Colonic mucosa (tissue), 4 donors: Measurements from ENCODE around the gene MBOAT1. TPM values are rescaled to one million over a fixed set of nuclear protein-coding genes. Genes with fewer than 3 reads are reported as not detected.

Experiments used
- DNase-seq: peaks from one replicate; pipeline ENCODE4 v3.0.0-alpha.2; 2020
- H3K27ac ChIP-seq: fragments of 200-600 bp; one replicate; pipeline ENCODE4 v1.8.0; 2021
- H3K27me3 ChIP-seq: fragments of 200-600 bp; one replicate; pipeline ENCODE4 v1.8.0; 2021
- H3K36me3 ChIP-seq: fragments of 200-600 bp; one replicate; pipeline ENCODE4 v1.8.0; 2021
- H3K4me1 ChIP-seq: fragments of 200-600 bp; one replicate; pipeline ENCODE4 v1.8.0; 2021; ENCODE audit warnings: mild to moderate bottlenecking
- H3K4me3 ChIP-seq: fragments of 200-600 bp; one replicate; pipeline ENCODE4 v1.8.0; 2021
- H3K9ac ChIP-seq, 2 donors: one replicate each; pipeline ENCODE4 v1.7.0; 2013; ENCODE audit warnings: control low read depth in 2 of 2, low read depth in 2 of 2, low read length in 2 of 2
- H3K9me3 ChIP-seq: fragments of 200-600 bp; one replicate; pipeline ENCODE4 v1.8.0; 2021
- CTCF ChIP-seq: fragments of 200-600 bp; IDR thresholded peaks from one replicate; pipeline ENCODE4 v1.8.0; 2022; ENCODE audit warnings: antibody characterized with exemption, mild to moderate bottlenecking
- intact Hi-C: fragments of 100-400 bp; cut with DNase I; formaldehyde crosslinking; loops from one replicate; pipeline ENCODE4 v1.14.1; 2022
- total RNA-seq, 2 donors: library from RNA; stranded (reverse); fragmentation: NEBNext Ultra II Directional in 1 of 2; extraction: Animal tissue kit (Norgen Biotek cat#: 25700) in 1 of 2; gene quantifications; one replicate each; pipeline ENCODE4 v1.2.1, GENCODE V29; 2021
- donor health status: healthy.
- donor health status: DM: no; HTN: no; CAD: no.
- donor health status: DM: no; HTN: no; CAD: no.

The MBOAT1 gene
- 10 to 100 TPM; 45.7 to 54.1 TPM for total RNA-seq

GRCh38 chr6:20212392-20213111 is at the start of gene MBOAT1:
Gene MBOAT1, minus strand, starts transcription at chr6:20212469. Its CDS starts 235 bp downstream, at chr6:20212234.
- peak within 1 kb of the TSS; percentile 96 for H3K27ac ChIP-seq
- H3K4me1 ChIP-seq = peaks cover 25% of the 10 kb centered on the region
- no peak for TF ChIP-seq CTCF
- H3K4me3 ChIP-seq = peak within 1 kb of the TSS; percentile 75
- intact Hi-C loops = loop anchor here (10.0 kb wide), 1 partner anchor 88 kb away; no protein-coding TSS in a partner anchor
- no peaks in the 10 kb centered on the region for H3K27me3 ChIP-seq
- H3K36me3 ChIP-seq = no peaks in the 10 kb centered on the region
- no peaks in the 10 kb centered on the region for H3K9me3 ChIP-seq
- H3K9ac ChIP-seq = peak within 1 kb of the TSS; percentile 93 to 95
- DNase-seq = peak; percentile 93

GRCh38 chr6:20261685-20262084 is 49.4 kb upstream of the MBOAT1 start:
- no peaks in the 10 kb centered on the region for H3K9me3 ChIP-seq
- H3K4me1 ChIP-seq = no peaks in the 10 kb centered on the region
- H3K9ac ChIP-seq = no peak overlapping the region
- H3K27me3 ChIP-seq = no peaks in the 10 kb centered on the region
- H3K4me3 ChIP-seq = no peak overlapping the region
- no peak for DNase-seq
- H3K36me3 ChIP-seq = no peaks in the 10 kb centered on the region
- no peak for TF ChIP-seq CTCF
- H3K27ac ChIP-seq = no peak overlapping the region
- intact Hi-C loops = no loop called here

GRCh38 chr6:20260360-20260759 is 48.1 kb upstream of the MBOAT1 start:
- intact Hi-C loops = no loop called here
- Histone ChIP-seq H3K36me3 (no peaks in the 10 kb centered on the region), H3K9me3 (no peaks in the 10 kb centered on the region), H3K27me3 (no peaks in the 10 kb centered on the region), H3K4me1 (no peaks in the 10 kb centered on the region), H3K9ac (no peak overlapping the region), H3K4me3 (no peak overlapping the region), H3K27ac (no peak overlapping the region)
- no peak for TF ChIP-seq CTCF
- no peak for DNase-seq

- Histone ChIP-seq H3K9me3 (no peaks in the 10 kb centered on the region), H3K4me3 (no peak overlapping the region), H3K4me1 (no peaks in the 10 kb centered on the region), H3K27me3 (no peaks in the 10 kb centered on the region), H3K27ac (no peak overlapping the region), H3K9ac (no peak overlapping the region), H3K36me3 (no peaks in the 10 kb centered on the region)
- no peak for TF ChIP-seq CTCF
- no peak for DNase-seq
- intact Hi-C loops = no loop called here
Observed at GRCh38 chr6:20259316-20260049, 47.2 kb upstream of the MBOAT1 start.

GRCh38 chr6:20255428-20255827 is 43.2 kb upstream of the MBOAT1 start:
- intact Hi-C loops = no loop called here
- no peak overlapping the region for H3K9ac ChIP-seq
- H3K36me3 ChIP-seq = no peaks in the 10 kb centered on the region
- H3K4me3 ChIP-seq = no peak overlapping the region
- H3K4me1 ChIP-seq = peaks cover 5% of the 10 kb centered on the region
- H3K9me3 ChIP-seq = no peaks in the 10 kb centered on the region
- H3K27me3 ChIP-seq = no peaks in the 10 kb centered on the region
- DNase-seq = no peak
- no peak overlapping the region for H3K27ac ChIP-seq
- no peak for TF ChIP-seq CTCF
